Stomach smooth muscle (tissue), 2 donors: ENCODE data around the gene FGF1.

ENCODE experiments used
- H3K27ac ChIP-seq: one replicate; pipeline ENCODE4 v1.7.0; 2013; ENCODE audit warnings: mild to moderate bottlenecking, low read length, inconsistent platforms
- H3K27me3 ChIP-seq, 2 donors: one replicate each; pipeline ENCODE4 v1.7.0; 2013; ENCODE audit warnings: low read length in 2 of 2; ENCODE audit not compliant: insufficient read depth in 2 of 2, control insufficient read depth in 1 of 2
- H3K36me3 ChIP-seq, 2 donors: one replicate each; pipeline ENCODE4 v1.7.0; 2013; ENCODE audit warnings: low read length in 2 of 2; ENCODE audit not compliant: control insufficient read depth in 2 of 2, insufficient read depth in 2 of 2
- H3K4me1 ChIP-seq: one replicate; pipeline ENCODE4 v1.7.0; 2013; ENCODE audit warnings: low read length; ENCODE audit not compliant: control insufficient read depth, insufficient read depth
- H3K4me3 ChIP-seq, 2 donors: one replicate each; pipeline ENCODE4 v1.7.0; 2013; ENCODE audit warnings: low read length in 2 of 2
- H3K9ac ChIP-seq, 2 donors: one replicate each; pipeline ENCODE4 v1.7.0; 2013; ENCODE audit warnings: low read length in 2 of 2, mild to moderate bottlenecking in 1 of 2
- H3K9me3 ChIP-seq, 2 donors: one replicate each; pipeline ENCODE4 v1.7.0; 2013; ENCODE audit warnings: low read length in 2 of 2; ENCODE audit not compliant: control insufficient read depth in 2 of 2
- donor health status: healthy.
- donor health status: Pancreatic carcinoma.

FGF1 gene

DNA sequence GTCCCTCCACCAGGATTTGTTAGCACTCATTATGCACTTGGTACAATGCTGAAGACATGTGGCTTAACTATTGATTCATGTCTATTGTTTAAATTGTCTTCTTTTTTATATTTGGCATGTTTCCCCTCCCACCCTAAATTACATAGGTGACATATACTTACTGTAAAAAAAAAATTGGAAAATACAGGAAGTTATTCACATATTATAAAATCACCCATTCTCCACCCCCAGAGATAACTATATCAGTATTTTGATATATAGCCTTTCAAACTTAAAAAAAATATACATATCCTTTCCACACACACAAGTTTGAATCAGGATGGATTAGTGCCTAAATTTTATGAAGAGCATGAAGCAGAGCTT is 87.6 kb downstream of the FGF1 start:
- Histone ChIP-seq H3K27me3 (peaks cover 0 to 2% of the 10 kb centered on the region in 2 donors), H3K9me3 (no peaks in the 10 kb centered on the region), H3K9ac (no peak overlapping the region), H3K27ac (no peak overlapping the region), H3K36me3 (no peaks in the 10 kb centered on the region), H3K4me3 (no peak overlapping the region), H3K4me1 (peaks cover 10% of the 10 kb centered on the region)

DNA sequence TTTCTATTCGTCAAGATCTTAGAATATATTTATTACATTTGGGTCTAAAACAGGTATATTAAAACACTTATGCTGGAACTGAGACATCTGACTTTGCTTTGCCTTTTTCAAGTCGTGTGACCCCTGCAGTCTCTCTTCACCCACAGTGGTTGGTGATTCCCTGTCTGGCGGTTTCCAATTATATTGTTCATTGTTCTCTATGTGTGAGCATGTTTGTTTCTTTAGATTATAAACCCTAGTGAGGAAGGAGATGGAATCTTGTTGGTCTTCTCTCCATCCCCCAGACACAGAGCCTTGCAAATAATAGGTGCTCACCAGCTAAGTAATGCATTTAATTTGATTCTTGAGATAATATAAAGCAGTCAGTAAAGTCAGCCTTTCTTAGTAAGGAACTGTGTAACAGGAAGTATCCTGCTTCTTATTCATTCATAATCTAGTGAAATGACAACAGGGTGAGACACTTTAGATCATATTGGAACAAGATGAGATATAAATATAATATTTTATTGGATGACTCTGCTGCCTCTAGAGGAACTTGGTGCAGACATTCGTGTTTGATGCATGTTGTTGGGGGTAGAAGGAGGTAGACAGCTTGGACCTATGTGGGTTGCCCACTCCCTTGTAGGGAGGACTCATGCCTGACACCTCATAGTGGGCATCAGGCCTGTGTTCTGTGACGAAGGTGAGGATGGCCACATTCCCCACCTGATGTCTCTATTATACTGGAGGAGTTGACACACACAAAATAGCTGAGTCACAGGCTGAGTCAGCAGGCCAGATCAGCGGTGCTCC is 88.1 kb downstream of the FGF1 start:
- Histone ChIP-seq H3K4me1 (peaks cover 10% of the 10 kb centered on the region), H3K4me3 (no peak overlapping the region), H3K9ac (no peak overlapping the region), H3K36me3 (no peaks in the 10 kb centered on the region), H3K9me3 (no peaks in the 10 kb centered on the region), H3K27me3 (peaks cover 0 to 2% of the 10 kb centered on the region in 2 donors), H3K27ac (no peak overlapping the region)

DNA sequence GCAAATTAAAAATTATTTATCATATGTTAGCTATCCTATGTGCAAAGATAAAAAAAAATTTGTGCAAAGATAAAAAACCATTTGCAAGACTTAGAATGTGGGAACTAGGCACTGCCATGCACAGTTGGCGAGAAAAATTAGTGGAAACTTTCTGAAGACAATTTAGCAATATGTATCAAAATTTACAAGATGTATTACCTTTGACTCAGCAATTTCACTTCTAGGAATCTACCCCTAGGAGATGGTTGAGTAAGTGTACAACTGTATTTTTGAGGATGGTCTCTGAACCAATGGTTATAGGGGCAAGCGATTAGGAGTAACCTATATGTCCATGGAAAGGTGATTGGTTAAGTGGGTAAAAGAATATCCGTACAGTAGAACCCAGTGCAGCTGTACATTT is 88.9 kb downstream of the FGF1 start:
- no peaks in the 10 kb centered on the region for H3K9me3 ChIP-seq
- no peak overlapping the region for H3K27ac ChIP-seq
- no peaks in the 10 kb centered on the region for H3K36me3 ChIP-seq
- peaks cover 0 to 2% of the 10 kb centered on the region in 2 donors for H3K27me3 ChIP-seq
- H3K4me1 ChIP-seq, result peaks cover 10% of the 10 kb centered on the region
- H3K9ac ChIP-seq, result no peak overlapping the region
- H3K4me3 ChIP-seq, result no peak overlapping the region

DNA sequence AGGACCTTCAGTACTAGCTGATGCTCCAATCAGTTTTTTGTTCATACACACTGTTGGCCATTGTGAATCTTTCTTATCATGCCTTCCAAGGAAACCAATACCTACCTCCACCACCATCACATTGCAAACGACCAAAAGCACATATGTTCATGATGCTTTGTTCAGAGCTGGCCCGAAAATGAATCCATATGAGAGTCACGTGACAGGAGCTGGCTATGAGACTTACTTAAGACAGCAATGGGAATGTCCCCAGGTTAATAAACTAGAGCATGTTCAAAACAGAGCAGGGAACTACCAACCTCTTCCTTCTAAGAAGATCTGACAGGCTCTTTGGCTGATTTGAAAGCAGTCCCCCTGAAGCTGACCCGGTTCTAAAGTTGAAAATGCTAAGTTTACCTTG is 93.5 kb downstream of the FGF1 start:
- H3K4me1 ChIP-seq, result no peaks in the 10 kb centered on the region
- no peaks in the 10 kb centered on the region for H3K9me3 ChIP-seq

DNA sequence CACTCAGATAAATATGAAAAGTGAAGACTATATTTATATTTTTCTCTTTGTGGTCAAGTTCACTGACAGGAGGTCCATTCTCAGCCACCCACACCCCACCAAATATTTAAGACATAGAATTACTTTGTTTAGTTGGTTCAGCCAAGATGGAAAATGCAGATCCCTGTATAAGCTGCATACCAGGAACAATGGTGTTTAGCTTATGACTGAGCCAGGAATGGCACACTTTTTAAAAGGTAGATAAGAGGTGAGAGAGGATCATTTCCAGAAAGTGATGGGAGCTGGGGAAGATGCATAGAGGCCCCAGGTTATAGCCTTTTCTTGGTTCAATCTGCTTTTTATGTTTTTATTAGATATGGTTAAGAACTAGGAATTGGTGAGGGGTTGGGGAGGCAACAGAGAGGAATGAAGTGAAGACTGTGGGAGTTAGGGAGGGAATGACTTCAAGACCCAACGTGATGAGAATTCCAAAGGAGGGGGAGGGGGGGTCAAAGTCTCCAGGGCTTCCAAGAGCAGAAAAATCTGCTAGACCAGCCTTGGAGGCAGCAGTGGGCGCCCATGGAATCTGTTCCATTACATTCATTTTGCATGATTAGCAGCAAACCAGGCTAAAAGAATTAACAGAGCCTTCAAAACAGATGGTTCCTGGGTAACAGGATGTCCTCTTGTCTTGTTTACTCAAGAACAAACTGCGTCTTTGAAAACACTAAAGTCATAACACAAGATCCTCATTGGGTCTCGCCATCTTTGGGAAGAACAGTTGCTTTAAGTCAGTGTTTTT is 95.2 kb downstream of the FGF1 start:
- Histone ChIP-seq H3K4me3 (no peak overlapping the region), H3K9ac (no peak overlapping the region), H3K9me3 (no peaks in the 10 kb centered on the region), H3K36me3 (no peaks in the 10 kb centered on the region), H3K4me1 (no peaks in the 10 kb centered on the region), H3K27me3 (no peaks in the 10 kb centered on the region), H3K27ac (no peak overlapping the region)

More for the DNA sequence above, 93.5 kb downstream of the FGF1 start:
- no peak overlapping the region for H3K4me3 ChIP-seq
- H3K27ac ChIP-seq, result no peak overlapping the region
- H3K9ac ChIP-seq, result no peak overlapping the region
- no peaks in the 10 kb centered on the region for H3K36me3 ChIP-seq
- H3K27me3 ChIP-seq, result no peaks in the 10 kb centered on the region

DNA sequence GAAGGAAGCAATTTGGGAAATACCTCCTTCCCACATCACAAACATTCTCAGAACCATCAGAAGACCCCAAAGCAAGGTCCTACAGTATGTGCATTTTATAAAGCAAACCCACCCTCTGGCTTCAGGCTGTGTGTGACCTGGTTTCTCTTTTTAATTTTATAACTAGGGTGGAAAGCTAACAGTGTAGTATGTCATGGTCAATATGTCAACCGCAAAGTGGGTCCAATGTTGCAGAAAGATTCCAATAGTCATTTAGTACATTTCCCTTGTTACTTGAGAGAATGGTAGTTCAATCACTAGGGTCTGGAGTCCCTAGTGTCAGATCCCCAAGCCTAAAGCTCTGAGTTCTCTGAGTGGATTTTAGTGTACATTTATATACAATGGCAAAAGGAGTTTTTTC is 96.2 kb downstream of the FGF1 start:
- no peaks in the 10 kb centered on the region for H3K4me1 ChIP-seq
- H3K9me3 ChIP-seq, result no peaks in the 10 kb centered on the region
- H3K27ac ChIP-seq, result no peak overlapping the region
- no peak overlapping the region for H3K9ac ChIP-seq
- no peaks in the 10 kb centered on the region for H3K36me3 ChIP-seq
- H3K27me3 ChIP-seq, result no peaks in the 10 kb centered on the region
- no peak overlapping the region for H3K4me3 ChIP-seq

DNA sequence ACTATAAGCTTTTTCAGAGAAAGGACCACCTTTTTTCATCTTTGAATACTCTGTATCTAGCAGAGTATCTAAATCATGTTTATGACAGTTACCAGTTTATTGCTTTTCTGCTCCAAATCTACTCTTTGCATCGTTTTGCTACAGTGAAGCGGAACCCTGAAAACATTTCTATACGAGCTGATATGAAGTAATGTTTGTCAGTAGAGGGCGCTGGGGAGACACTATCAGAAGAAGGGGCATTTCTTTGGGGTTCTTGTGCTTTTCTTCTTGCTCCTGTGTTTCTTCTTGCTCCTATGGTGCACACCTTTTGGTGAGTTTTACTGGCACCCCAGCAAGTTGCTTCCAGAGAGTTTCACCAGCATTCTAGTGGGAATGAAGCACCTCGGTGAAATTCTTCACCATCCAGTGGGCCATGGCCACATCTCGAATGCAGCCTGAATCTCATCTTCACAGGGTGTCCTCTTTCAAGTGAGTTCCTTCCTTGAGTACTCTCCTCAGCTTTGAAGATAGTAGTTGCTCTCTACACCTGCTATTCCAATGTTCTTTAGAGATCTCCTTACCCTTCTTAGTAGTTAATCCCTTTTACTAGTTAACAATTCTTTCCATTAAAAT is 98.4 kb downstream of the FGF1 start:
- Histone ChIP-seq H3K36me3 (no peaks in the 10 kb centered on the region), H3K4me1 (no peaks in the 10 kb centered on the region), H3K27ac (no peak overlapping the region), H3K9ac (no peak overlapping the region), H3K9me3 (no peaks in the 10 kb centered on the region), H3K4me3 (no peak overlapping the region), H3K27me3 (no peaks in the 10 kb centered on the region)

DNA sequence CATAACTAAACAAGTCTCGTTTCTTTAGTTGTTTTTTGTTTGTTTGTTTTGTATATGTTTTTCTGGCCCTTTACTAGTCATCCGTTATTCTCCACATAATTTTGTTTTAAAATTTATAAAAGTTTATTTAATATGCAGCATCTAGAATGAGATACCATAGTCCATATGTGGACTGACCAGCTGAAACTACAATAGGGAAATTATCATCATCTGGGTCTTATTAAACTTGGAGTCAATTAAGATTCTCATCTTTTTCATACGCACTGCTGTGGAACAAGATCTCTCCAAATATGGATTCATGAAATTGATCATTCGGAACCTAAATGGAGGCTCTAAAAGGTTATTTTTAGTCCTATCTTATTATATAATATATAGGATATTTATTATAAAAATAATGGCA is 99.3 kb downstream of the FGF1 start:
- Histone ChIP-seq H3K4me3 (no peak overlapping the region), H3K27me3 (no peaks in the 10 kb centered on the region), H3K27ac (no peak overlapping the region), H3K36me3 (no peaks in the 10 kb centered on the region), H3K9me3 (no peaks in the 10 kb centered on the region), H3K4me1 (no peaks in the 10 kb centered on the region), H3K9ac (no peak overlapping the region)

DNA sequence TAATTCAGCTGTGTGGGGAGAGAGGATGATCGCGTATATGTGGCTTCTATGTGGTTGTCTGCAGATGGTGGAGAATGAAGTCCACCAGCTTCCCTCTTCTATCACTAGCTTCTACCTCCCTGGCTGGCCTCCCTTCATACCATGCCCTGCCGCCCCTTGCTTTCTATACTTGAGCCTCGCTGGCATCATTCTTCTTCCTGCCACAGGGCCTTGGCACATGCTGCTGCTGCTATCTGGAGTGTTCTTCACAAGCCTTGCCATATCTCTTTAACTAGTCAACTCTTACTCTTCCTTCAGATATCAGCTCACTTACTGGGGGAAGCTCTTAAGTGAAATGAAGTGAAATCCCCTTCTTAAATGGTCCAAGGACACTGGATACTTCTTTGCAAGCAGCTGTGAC is 100.4 kb downstream of the FGF1 start:
- Histone ChIP-seq H3K9ac (no peak overlapping the region), H3K27ac (no peak overlapping the region), H3K9me3 (no peaks in the 10 kb centered on the region), H3K36me3 (no peaks in the 10 kb centered on the region), H3K27me3 (no peaks in the 10 kb centered on the region), H3K4me3 (no peak overlapping the region), H3K4me1 (no peaks in the 10 kb centered on the region)

DNA sequence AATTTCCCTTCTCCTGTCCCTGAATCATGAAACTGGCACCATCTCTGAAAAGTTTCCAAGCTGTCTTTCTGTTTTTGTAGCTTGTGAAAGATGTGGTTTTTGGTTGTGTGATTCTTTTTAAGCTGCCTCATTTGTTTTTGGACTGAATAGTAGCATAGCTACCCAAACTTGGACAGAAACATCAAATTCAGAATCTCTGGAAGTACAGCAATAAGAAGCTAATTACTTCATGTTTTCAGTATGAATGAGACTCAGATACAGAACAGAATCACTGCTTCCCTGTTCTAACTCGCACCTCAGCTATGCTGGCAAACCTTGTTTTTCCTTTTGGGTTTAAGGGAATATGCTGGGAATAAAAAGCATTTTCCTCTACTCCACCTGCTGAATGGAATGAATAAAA is 101.0 kb downstream of the FGF1 start:
- no peak overlapping the region for H3K4me3 ChIP-seq
- no peaks in the 10 kb centered on the region for H3K27me3 ChIP-seq
- H3K9ac ChIP-seq, result no peak overlapping the region
- H3K4me1 ChIP-seq, result no peaks in the 10 kb centered on the region
- H3K27ac ChIP-seq, result no peak overlapping the region
- no peaks in the 10 kb centered on the region for H3K36me3 ChIP-seq
- H3K9me3 ChIP-seq, result no peaks in the 10 kb centered on the region
